Mesothelial cell of epicardium (in vitro differentiated cells): ENCODE measurements around the gene IL1RAPL2. TPM values are rescaled to one million over a fixed set of nuclear protein-coding genes. Genes with fewer than 3 reads are reported as not detected.
A peak's percentile ranks its signal among the peaks of the same experiment; 100 is the strongest.

Experiments used
- DNase-seq, 2 experiments: peaks; one replicate each; pipeline ENCODE4 v3.0.0; 2021; ENCODE audit warnings: low spot score in 2 of 2; ENCODE audit not compliant: unreplicated experiment in 2 of 2
- H3K27ac Mint-ChIP-seq: 2 replicates; pipeline ENCODE4 v1.8.0; 2021; ENCODE audit warnings: mixed read lengths
- H3K27me3 Mint-ChIP-seq: 2 replicates; pipeline ENCODE4 v1.8.0; 2021; ENCODE audit warnings: low read depth, mixed read lengths
- H3K36me3 Mint-ChIP-seq: 2 replicates; pipeline ENCODE4 v1.8.0; 2021; ENCODE audit warnings: mixed read lengths
- H3K4me1 Mint-ChIP-seq: 2 replicates; pipeline ENCODE4 v1.8.0; 2021; ENCODE audit warnings: mixed read lengths
- H3K4me3 Mint-ChIP-seq: 2 replicates; pipeline ENCODE4 v1.8.0; 2021; ENCODE audit warnings: mild to moderate bottlenecking, moderate library complexity, mixed read lengths
- H3K9me3 Mint-ChIP-seq: 2 replicates; pipeline ENCODE4 v1.8.0; 2021; ENCODE audit warnings: mixed read lengths
- total RNA-seq: library from RNA; stranded (reverse); gene quantifications from 3 replicates; pipeline ENCODE4 v1.2.1, GENCODE V29; 2021
- TF ChIP-seq, protein P1 (sequence below): fragments of 200-600 bp; sonication (generic); IDR thresholded peaks from one replicate; pipeline ENCODE4 v1.5.0; 2021; ENCODE audit warnings: antibody characterized with exemption; ENCODE audit not compliant: unreplicated experiment

The IL1RAPL2 gene
- total RNA-seq, 1 donor from 2014 or later, result 0.92 TPM

DNA sequence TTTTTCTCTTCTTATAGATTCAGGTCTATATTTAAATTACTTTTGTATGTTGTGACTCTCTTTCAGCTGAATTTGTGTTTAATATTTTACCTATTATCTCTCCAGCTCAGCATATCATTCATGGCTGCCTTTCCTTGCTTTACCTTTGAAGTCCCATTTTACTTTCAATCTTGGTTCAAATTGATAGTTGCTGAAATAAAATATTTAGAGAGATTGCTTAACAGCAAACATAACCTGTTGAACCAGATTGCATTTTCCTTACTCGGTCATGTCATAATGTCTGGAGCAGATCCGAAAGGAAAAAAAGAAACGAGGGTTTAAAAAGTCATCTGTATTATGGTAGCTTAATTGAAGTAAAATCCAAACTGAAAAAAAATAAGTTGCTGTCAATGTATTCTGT is 94.1 kb downstream of the IL1RAPL2 start:
- Mint-ChIP-seq H3K4me1 (peaks cover 22% of the 10 kb centered on the region), H3K9me3 (peaks cover 27% of the 10 kb centered on the region), H3K27me3 (peaks cover 6% of the 10 kb centered on the region)

DNA sequence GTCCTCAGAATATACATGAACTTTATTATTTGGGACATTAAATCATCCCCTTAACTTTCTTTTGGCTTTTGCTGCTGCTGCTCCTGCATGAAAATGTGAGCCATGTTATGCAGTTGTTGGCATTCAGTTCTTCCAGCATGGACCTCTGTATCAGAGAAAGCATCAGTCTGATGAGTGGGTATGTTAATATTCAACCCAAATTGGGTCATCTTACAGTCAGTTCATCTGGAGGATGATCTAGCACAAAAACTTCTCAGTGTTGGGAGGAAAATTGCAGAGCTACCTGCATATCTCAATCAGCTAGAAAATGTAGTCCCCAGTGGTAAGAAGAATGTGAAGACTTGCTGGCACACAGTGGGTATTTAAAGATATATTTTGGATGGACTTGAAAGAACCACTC is 96.7 kb downstream of the IL1RAPL2 start:
- no peak overlapping the region for H3K27ac Mint-ChIP-seq
- no peak for DNase-seq
- peaks cover 22% of the 10 kb centered on the region for H3K4me1 Mint-ChIP-seq
- peaks cover 26% of the 10 kb centered on the region for H3K9me3 Mint-ChIP-seq
- TF ChIP-seq, protein P1, sequence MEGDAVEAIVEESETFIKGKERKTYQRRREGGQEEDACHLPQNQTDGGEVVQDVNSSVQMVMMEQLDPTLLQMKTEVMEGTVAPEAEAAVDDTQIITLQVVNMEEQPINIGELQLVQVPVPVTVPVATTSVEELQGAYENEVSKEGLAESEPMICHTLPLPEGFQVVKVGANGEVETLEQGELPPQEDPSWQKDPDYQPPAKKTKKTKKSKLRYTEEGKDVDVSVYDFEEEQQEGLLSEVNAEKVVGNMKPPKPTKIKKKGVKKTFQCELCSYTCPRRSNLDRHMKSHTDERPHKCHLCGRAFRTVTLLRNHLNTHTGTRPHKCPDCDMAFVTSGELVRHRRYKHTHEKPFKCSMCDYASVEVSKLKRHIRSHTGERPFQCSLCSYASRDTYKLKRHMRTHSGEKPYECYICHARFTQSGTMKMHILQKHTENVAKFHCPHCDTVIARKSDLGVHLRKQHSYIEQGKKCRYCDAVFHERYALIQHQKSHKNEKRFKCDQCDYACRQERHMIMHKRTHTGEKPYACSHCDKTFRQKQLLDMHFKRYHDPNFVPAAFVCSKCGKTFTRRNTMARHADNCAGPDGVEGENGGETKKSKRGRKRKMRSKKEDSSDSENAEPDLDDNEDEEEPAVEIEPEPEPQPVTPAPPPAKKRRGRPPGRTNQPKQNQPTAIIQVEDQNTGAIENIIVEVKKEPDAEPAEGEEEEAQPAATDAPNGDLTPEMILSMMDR, result no peak
- H3K36me3 Mint-ChIP-seq, result no peaks in the 10 kb centered on the region
- H3K27me3 Mint-ChIP-seq, result peaks cover 2% of the 10 kb centered on the region
- H3K4me3 Mint-ChIP-seq, result no peak overlapping the region

More for the DNA sequence above, 94.1 kb downstream of the IL1RAPL2 start:
- Mint-ChIP-seq H3K27ac (peak overlapping the region; percentile 66), H3K36me3 (no peaks in the 10 kb centered on the region), H3K4me3 (no peak overlapping the region)
- TF ChIP-seq, protein P1, result no peak
- no peak for DNase-seq

DNA sequence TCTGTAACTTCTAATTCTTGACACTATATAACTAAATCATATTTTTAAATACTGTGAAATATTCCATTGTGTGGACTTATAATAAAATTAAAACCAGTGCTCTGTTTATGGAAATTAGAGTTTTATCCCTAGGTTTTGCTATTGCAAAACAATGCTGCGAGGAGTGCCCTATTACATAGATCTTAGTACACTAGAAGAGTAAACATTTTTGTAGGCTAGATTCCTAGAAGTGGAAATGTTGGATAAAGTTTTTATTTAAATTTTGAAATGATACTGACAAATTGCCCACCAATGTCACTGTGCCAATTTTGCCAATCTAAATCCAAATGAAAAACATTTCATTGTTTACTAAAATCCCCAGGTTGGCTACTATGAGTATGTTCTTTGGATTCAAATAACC is 99.7 kb downstream of the IL1RAPL2 start:
- H3K9me3 Mint-ChIP-seq, result peaks cover 29% of the 10 kb centered on the region
- H3K4me3 Mint-ChIP-seq, result no peak overlapping the region
- H3K27ac Mint-ChIP-seq, result no peak overlapping the region

DNA sequence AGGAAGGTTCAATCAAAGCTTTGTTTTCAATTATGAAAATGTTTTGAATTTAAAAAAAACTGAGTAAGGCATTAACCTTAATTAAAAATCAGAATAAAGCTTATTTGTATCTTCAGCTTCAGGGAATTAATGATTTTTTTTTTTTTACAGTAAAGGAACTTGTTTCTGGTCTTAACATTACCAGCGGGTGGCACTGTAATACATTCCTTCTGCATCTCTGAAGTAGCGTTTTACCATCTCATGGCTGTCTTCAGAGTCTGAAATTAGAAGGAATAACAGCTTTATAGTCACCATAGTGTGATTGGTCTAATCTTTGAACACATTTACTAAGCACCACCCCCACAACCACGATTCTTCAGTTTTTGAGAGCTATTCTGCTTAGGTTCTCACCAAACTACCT is 102.6 kb downstream of the IL1RAPL2 start:
- Mint-ChIP-seq H3K27ac (no peak overlapping the region), H3K4me1 (no peaks in the 10 kb centered on the region), H3K9me3 (peaks cover 21% of the 10 kb centered on the region), H3K36me3 (no peaks in the 10 kb centered on the region), H3K27me3 (peaks cover under 1% of the 10 kb centered on the region), H3K4me3 (no peak overlapping the region)
- TF ChIP-seq, protein P1, result no peak
- DNase-seq, result no peak

More for the DNA sequence above, 99.7 kb downstream of the IL1RAPL2 start:
- DNase-seq, result no peak
- H3K27me3 Mint-ChIP-seq, result peaks cover 2% of the 10 kb centered on the region
- peaks cover 7% of the 10 kb centered on the region for H3K4me1 Mint-ChIP-seq
- TF ChIP-seq, protein P1, result no peak
- H3K36me3 Mint-ChIP-seq, result no peaks in the 10 kb centered on the region

DNA sequence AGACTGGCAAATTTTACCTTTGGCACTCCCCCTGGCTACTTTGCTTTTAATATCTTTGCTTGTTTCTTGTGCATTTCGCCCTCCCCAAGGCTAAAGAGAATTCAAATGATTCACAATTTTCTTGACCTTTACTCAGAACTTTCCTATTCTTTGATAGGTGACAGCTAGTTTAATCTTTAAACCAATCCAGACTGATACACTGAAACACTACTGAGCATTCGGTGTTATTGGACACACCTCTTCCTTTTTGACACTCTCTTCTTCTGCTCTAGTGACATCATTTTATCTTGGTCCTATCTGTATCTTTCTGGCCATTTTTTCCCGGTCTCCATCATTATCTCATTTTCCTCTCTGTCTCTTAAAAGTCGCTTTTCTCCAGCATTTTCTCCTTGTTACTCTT is 103.1 kb downstream of the IL1RAPL2 start:
- no peak overlapping the region for H3K4me3 Mint-ChIP-seq

More for the DNA sequence above, 103.1 kb downstream of the IL1RAPL2 start:
- TF ChIP-seq, protein P1, result no peak
- Mint-ChIP-seq H3K9me3 (peaks cover 18% of the 10 kb centered on the region), H3K27me3 (no peaks in the 10 kb centered on the region), H3K4me1 (no peaks in the 10 kb centered on the region), H3K27ac (no peak overlapping the region), H3K36me3 (no peaks in the 10 kb centered on the region)
- DNase-seq, result no peak
